ENCODE measurements around the gene LYPD6B.

LYPD6B gene

DNA sequence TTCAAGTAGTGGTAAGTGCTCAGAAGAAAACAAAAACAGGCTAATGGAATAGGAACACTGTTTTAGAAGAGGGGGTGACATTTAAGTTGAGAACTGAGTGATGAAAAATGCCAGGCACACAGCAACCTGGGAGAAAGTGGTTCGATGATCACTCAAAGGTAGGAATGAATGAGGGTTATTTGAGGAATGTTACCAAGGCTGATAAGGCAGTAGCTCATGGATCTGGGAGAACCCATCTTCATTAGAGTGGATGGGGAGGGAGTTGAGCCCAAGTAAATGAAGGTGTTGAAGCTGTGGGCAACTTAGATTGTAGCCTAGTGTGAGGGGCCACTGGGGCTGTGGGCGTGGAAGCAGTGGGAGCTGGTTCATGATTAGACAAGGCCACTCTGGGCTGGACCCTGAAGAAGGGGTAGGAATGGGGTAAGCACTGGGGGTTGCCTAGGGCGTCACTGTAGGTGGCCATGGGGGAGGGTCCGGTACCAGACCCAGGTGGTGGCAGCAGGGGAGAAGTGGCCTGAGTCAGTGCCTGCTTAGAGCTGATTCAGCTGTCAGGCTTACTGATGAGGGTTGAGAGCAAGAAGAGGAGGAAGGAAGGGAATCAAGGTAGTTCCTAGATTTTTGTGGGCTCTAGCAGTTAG is 22.5 kb upstream of the LYPD6B start:
- H3K9me2 ChIP-seq (replicated peaks; ENCODE audit: insufficient read depth, low read length), result no peaks in the 10 kb centered on the region

DNA sequence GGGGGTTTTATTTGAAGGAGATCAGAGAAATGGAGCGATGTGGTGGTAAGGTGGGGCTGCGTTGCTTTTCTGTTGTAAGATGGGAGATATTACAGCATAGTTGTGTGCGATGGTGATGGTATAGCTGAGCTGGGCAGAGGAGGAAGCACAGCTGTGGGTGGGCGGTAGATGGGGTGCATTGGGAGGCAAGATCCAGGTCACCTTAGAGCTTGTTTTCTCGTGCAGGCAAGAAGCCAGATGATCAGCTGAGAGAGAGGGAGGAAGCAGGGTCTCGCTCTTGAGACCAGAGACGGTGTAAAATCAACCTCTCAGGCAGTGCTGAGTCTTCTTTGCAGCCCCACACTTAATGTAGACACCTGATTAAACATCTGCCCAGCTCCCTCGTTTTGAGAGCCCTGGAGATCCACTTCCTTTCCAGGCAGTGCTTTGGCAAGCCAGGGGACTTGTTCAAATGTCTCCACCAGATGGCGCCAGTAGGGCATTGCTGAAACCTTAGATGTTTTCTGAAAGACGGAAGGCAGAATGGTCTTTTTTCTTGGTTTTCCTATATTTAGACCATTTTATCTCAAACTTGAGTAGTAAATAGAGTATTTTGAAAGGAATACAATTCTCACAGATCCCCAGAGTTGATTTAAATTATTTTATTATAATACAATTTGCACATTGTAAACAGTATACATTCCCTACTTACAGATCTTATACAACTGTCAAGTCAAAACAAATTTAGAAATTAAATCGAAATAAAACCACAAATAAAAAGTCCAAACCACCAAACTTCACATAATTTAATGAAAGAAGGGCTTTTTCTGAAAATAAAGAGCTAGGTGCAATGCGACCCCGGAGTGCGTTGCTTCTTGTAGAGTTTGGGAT is 21.1 kb upstream of the LYPD6B start:
- peak overlapping the region; percentile 31; the same call in 1 of the 2 replicates for H3K4me2 ChIP-seq (ENCODE audit: low read depth, low read length)
- TF ChIP-seq, protein P1, sequence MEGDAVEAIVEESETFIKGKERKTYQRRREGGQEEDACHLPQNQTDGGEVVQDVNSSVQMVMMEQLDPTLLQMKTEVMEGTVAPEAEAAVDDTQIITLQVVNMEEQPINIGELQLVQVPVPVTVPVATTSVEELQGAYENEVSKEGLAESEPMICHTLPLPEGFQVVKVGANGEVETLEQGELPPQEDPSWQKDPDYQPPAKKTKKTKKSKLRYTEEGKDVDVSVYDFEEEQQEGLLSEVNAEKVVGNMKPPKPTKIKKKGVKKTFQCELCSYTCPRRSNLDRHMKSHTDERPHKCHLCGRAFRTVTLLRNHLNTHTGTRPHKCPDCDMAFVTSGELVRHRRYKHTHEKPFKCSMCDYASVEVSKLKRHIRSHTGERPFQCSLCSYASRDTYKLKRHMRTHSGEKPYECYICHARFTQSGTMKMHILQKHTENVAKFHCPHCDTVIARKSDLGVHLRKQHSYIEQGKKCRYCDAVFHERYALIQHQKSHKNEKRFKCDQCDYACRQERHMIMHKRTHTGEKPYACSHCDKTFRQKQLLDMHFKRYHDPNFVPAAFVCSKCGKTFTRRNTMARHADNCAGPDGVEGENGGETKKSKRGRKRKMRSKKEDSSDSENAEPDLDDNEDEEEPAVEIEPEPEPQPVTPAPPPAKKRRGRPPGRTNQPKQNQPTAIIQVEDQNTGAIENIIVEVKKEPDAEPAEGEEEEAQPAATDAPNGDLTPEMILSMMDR (IDR thresholded peaks at IDR 0.05; ENCODE audit: low read length), result peak; percentile 90
- no peak for TF ChIP-seq EZH2phosphoT487 (IDR thresholded peaks at IDR 0.05; ENCODE audit: low read length)
- no peak for TF ChIP-seq EZH2 (optimal IDR thresholded peaks at IDR 0.05; ENCODE audit: low read depth, low read length)
- H4K20me1 ChIP-seq (ENCODE audit: insufficient read depth, low read length), result no peaks in the 10 kb centered on the region
- no peak overlapping the region for H3K4me3 ChIP-seq (ENCODE audit: low read length)
- no peaks in the 10 kb centered on the region for H3K9me2 ChIP-seq (replicated peaks; ENCODE audit: insufficient read depth, low read length)
- no peaks in the 10 kb centered on the region for H3K79me2 ChIP-seq (ENCODE audit: low read length)
- H3F3A ChIP-seq (ENCODE audit: insufficient read depth, low read length), result peaks cover 21% of the 10 kb centered on the region
- H3K27ac ChIP-seq (ENCODE audit: low read length), result no peak overlapping the region
- H2AFZ ChIP-seq (ENCODE audit: low read length), result peak overlapping the region; percentile 46
- H3K9me3 ChIP-seq (replicated peaks; ENCODE audit: insufficient read depth, low read length), result no peaks in the 10 kb centered on the region
- no peaks in the 10 kb centered on the region for H3K27me3 ChIP-seq (replicated peaks; ENCODE audit: insufficient read depth, low read length)
- H3K4me1 ChIP-seq (ENCODE audit: low read length), result peaks cover 46% of the 10 kb centered on the region
- H3K9ac ChIP-seq (ENCODE audit: low read length), result no peak overlapping the region
- DNase-seq, result peak; percentile 77
- H3K36me3 ChIP-seq (replicated peaks; ENCODE audit: insufficient read depth, low read length), result no peaks in the 10 kb centered on the region

More for the DNA sequence above, 22.5 kb upstream of the LYPD6B start:
- Histone ChIP-seq H3K27me3 (replicated peaks; ENCODE audit: insufficient read depth, low read length) (no peaks in the 10 kb centered on the region), H3K36me3 (replicated peaks; ENCODE audit: insufficient read depth, low read length) (no peaks in the 10 kb centered on the region), H3K9me3 (replicated peaks; ENCODE audit: insufficient read depth, low read length) (no peaks in the 10 kb centered on the region), H3K4me1 (ENCODE audit: low read length) (peaks cover 34% of the 10 kb centered on the region), H3K79me2 (ENCODE audit: low read length) (no peaks in the 10 kb centered on the region), H2AFZ (ENCODE audit: low read length) (no peak overlapping the region), H3K9ac (ENCODE audit: low read length) (no peak overlapping the region), H3K27ac (ENCODE audit: low read length) (no peak overlapping the region), H3K4me3 (ENCODE audit: low read length) (no peak overlapping the region), H3K4me2 (ENCODE audit: low read depth, low read length) (no peak overlapping the region), H4K20me1 (ENCODE audit: insufficient read depth, low read length) (no peaks in the 10 kb centered on the region), H3F3A (ENCODE audit: insufficient read depth, low read length) (peaks cover 8% of the 10 kb centered on the region; the same call in 1 of the 2 replicates)
- TF ChIP-seq EZH2phosphoT487 (IDR thresholded peaks at IDR 0.05; ENCODE audit: low read length) (no peak), EZH2 (optimal IDR thresholded peaks at IDR 0.05; ENCODE audit: low read depth, low read length) (no peak)
- TF ChIP-seq, protein P1 (IDR thresholded peaks at IDR 0.05; ENCODE audit: low read length), result no peak
- DNase-seq, result no peak

DNA sequence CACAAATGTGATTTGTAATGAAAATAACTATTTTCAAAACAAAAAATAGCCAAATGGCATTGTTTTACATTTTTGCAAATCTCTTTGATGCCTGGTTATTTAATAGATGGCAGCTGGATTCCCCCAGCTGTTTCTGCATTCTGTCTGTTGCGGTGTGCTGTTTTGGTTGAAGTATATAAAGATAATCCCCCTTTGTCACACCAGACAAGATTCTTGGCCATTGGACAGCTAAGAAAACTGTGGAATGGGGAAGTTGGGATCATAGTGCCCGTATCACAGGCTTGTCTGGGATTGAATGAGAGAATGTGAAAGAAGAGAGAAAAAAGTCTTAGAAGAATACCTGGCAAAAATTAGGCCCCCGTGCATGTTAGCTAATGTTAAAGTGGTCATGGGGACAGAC is 19.5 kb upstream of the LYPD6B start:
- Histone ChIP-seq H3K36me3 (replicated peaks; ENCODE audit: insufficient read depth, low read length) (no peaks in the 10 kb centered on the region), H3K4me3 (ENCODE audit: low read length) (no peak overlapping the region)

More for the DNA sequence above, 19.5 kb upstream of the LYPD6B start:
- Histone ChIP-seq H3K4me1 (ENCODE audit: low read length) (peaks cover 53% of the 10 kb centered on the region), H3F3A (ENCODE audit: insufficient read depth, low read length) (peaks cover 33% of the 10 kb centered on the region), H3K9ac (ENCODE audit: low read length) (no peak overlapping the region), H3K27me3 (replicated peaks; ENCODE audit: insufficient read depth, low read length) (no peaks in the 10 kb centered on the region), H3K27ac (ENCODE audit: low read length) (no peak overlapping the region), H3K79me2 (ENCODE audit: low read length) (no peaks in the 10 kb centered on the region), H3K4me2 (ENCODE audit: low read depth, low read length) (no peak overlapping the region), H2AFZ (ENCODE audit: low read length) (no peak overlapping the region), H3K9me2 (replicated peaks; ENCODE audit: insufficient read depth, low read length) (no peaks in the 10 kb centered on the region), H3K9me3 (replicated peaks; ENCODE audit: insufficient read depth, low read length) (no peaks in the 10 kb centered on the region), H4K20me1 (ENCODE audit: insufficient read depth, low read length) (no peaks in the 10 kb centered on the region)
- TF ChIP-seq EZH2 (optimal IDR thresholded peaks at IDR 0.05; ENCODE audit: low read depth, low read length), result no peak
- DNase-seq, result no peak
